CD14-positive monocyte (primary cell): ENCODE results near the gene KCNN3. TPM values are rescaled to one million over a fixed set of nuclear protein-coding genes. Genes with fewer than 3 reads are reported as not detected.

ENCODE experiments used
- DNase-seq, 3 donors: peaks; one replicate each; pipeline ENCODE4 v3.0.0-alpha.2; 2011 to 2022
- H2AFZ ChIP-seq: 2 replicates; pipeline ENCODE4 v1.6.0; 2012; ENCODE audit warnings: mild to moderate bottlenecking, low read depth, low read length, inconsistent platforms; ENCODE audit not compliant: insufficient read depth, poor library complexity, severe bottlenecking
- H3K27ac ChIP-seq, 2 donors: 1 replicate in 1 of 2; 2 replicates in 1 of 2; pipeline ENCODE4 v1.5.1; 2012 to 2013; ENCODE audit warnings: low read length in 2 of 2, control low read depth in 1 of 2, inconsistent platforms in 1 of 2, low read depth in 1 of 2, mild to moderate bottlenecking in 1 of 2
- H3K27me3 ChIP-seq, 2 donors: one replicate each; pipeline versions ENCODE4 v1.6.0 to v1.6.1; 2011 to 2013; ENCODE audit warnings: low read length in 2 of 2; ENCODE audit not compliant: control insufficient read depth in 2 of 2, insufficient read depth in 2 of 2
- H3K36me3 ChIP-seq, 2 donors: replicated peaks in 1 of 2; 1 replicate in 1 of 2; 2 replicates in 1 of 2; pipeline versions ENCODE4 v1.5.1 to v1.6.1; 2012 to 2013; ENCODE audit warnings: low read length in 2 of 2, control low read depth in 1 of 2, inconsistent platforms in 1 of 2, mild to moderate bottlenecking in 1 of 2; ENCODE audit not compliant: insufficient read depth in 2 of 2, control insufficient read depth in 1 of 2
- H3K4me1 ChIP-seq, 2 donors: 1 replicate in 1 of 2; 2 replicates in 1 of 2; pipeline versions ENCODE4 v1.5.1 to v1.6.1; 2012 to 2013; ENCODE audit warnings: low read length in 2 of 2, control low read depth in 1 of 2, inconsistent platforms in 1 of 2, mild to moderate bottlenecking in 1 of 2, moderate library complexity in 1 of 2; ENCODE audit not compliant: insufficient read depth in 2 of 2, control insufficient read depth in 1 of 2
- H3K4me2 ChIP-seq: replicated peaks from 2 replicates; pipeline ENCODE3; 2012; ENCODE audit warnings: low read length, moderate library complexity, mild to moderate bottlenecking; ENCODE audit not compliant: poor library complexity, severe bottlenecking; ENCODE audit errors: extremely low read depth
- H3K4me3 ChIP-seq, 3 experiments: fragments of 200-600 bp in 1 of 3; sonication (generic) in 1 of 3; replicated peaks in 1 of 3; 1 replicate in 2 of 3; 2 replicates in 1 of 3; pipeline ENCODE4 v1.5.1; 2011 to 2013; ENCODE audit warnings: low read length in 3 of 3, mild to moderate bottlenecking in 3 of 3, control low read depth in 2 of 3, low read depth in 2 of 3, inconsistent platforms in 1 of 3, moderate library complexity in 1 of 3
- H3K79me2 ChIP-seq: 2 replicates; pipeline ENCODE4 v1.6.0; 2012; ENCODE audit warnings: mild to moderate bottlenecking, control low read depth, inconsistent platforms, low read length, moderate library complexity; ENCODE audit not compliant: insufficient read depth
- H3K9ac ChIP-seq: 2 replicates; pipeline ENCODE4 v1.6.0; 2017; ENCODE audit warnings: low read length, mild to moderate bottlenecking; ENCODE audit not compliant: insufficient read depth, poor library complexity, severe bottlenecking
- H3K9me3 ChIP-seq, 2 donors: replicated peaks in 1 of 2; 1 replicate in 1 of 2; 2 replicates in 1 of 2; pipeline versions ENCODE4 v1.5.1 to v1.6.1; 2012 to 2013; ENCODE audit warnings: low read length in 2 of 2, control low read depth in 1 of 2; ENCODE audit not compliant: control insufficient read depth in 1 of 2, insufficient read depth in 1 of 2
- H4K20me1 ChIP-seq: 2 replicates; pipeline ENCODE4 v1.6.0; 2012; ENCODE audit warnings: mild to moderate bottlenecking, low read length, control low read depth, moderate library complexity; ENCODE audit not compliant: insufficient read depth
- H3K27ac Mint-ChIP-seq, 7 donors: one replicate each; pipeline ENCODE4 v1.8.0; 2020; ENCODE audit warnings: mild to moderate bottlenecking in 7 of 7, mixed read lengths in 7 of 7, moderate library complexity in 6 of 7, inconsistent platforms in 2 of 7
- H3K27me3 Mint-ChIP-seq, 3 donors: one replicate each; pipeline ENCODE4 v1.8.0; 2021 to 2022; ENCODE audit warnings: low read depth in 3 of 3, mild to moderate bottlenecking in 3 of 3, mixed read lengths in 3 of 3, moderate library complexity in 3 of 3, inconsistent platforms in 1 of 3
- H3K36me3 Mint-ChIP-seq, 2 donors: one replicate each; pipeline ENCODE4 v1.8.0; 2020; ENCODE audit warnings: mixed read lengths in 2 of 2, inconsistent platforms in 1 of 2, mild to moderate bottlenecking in 1 of 2
- H3K4me1 Mint-ChIP-seq: one replicate; pipeline ENCODE4 v1.8.0; 2020; ENCODE audit warnings: mild to moderate bottlenecking, mixed read lengths
- H3K4me3 Mint-ChIP-seq, 2 donors: one replicate each; pipeline ENCODE4 v1.8.0; 2020; ENCODE audit warnings: mild to moderate bottlenecking in 2 of 2, mixed read lengths in 2 of 2, moderate library complexity in 1 of 2
- H3K9me3 Mint-ChIP-seq, 7 donors: one replicate each; pipeline ENCODE4 v1.8.0; 2020 to 2022; ENCODE audit warnings: mixed read lengths in 7 of 7, mild to moderate bottlenecking in 6 of 7, moderate library complexity in 6 of 7, inconsistent platforms in 2 of 7
- CTCF ChIP-seq: fragments of 200-600 bp; IDR thresholded peaks from one replicate; pipeline ENCODE4 v1.8.0; 2022; ENCODE audit warnings: antibody characterized with exemption, mild to moderate bottlenecking
- WGBS: methylation state at CpG from one replicate; pipeline ENCODE4 v1.1.5; 2013; ENCODE audit warnings: missing lambda C conversion rate; ENCODE audit not compliant: insufficient coverage; 5-methylcytosine and 5-hydroxymethylcytosine counted together
- intact Hi-C, 2 donors: fragments of 100-400 bp; cut with micrococcal nuclease; formaldehyde crosslinking; loops; one replicate each; pipeline versions ENCODE4 v1.15.0 to v1.15.1; 2023
- polyA plus RNA-seq, 3 donors: library from polyadenylated mRNA; depleted of rRNA in 1 of 3; unstranded in 2 of 3; stranded (reverse) in 1 of 3; fragments of 300-500 nt in 2 of 3; fragments of >200 nt in 1 of 3; fragmentation: Illumina TruSeq in 2 of 3; gene quantifications; 1 replicate in 2 of 3; 2 replicates in 1 of 3; pipeline ENCODE4 v1.2.3, GENCODE V29; 2012 to 2021

KCNN3 gene
- polyA plus RNA-seq, 3 donors: not detected

- Mint-ChIP-seq H3K4me3 (no peak overlapping the region), H3K9me3 (no peaks in the 10 kb centered on the region), H3K4me1 (peaks cover 18% of the 10 kb centered on the region), H3K27me3 (peaks cover 0 to 7% (median 4%) of the 10 kb centered on the region in 3 donors), H3K27ac (no peak overlapping the region), H3K36me3 (no peaks in the 10 kb centered on the region)
- no peak for DNase-seq
- no peak overlapping the region for H3K4me3 ChIP-seq
- H3K79me2 ChIP-seq: no peaks in the 10 kb centered on the region
- H3K9me3 ChIP-seq: no peaks in the 10 kb centered on the region
- no peak overlapping the region for H3K9ac ChIP-seq
- 91% methylated on average over 7 of the region's 11 CpGs for WGBS
- no peak overlapping the region for H2AFZ ChIP-seq
- TF ChIP-seq CTCF: no peak
- intact Hi-C loops: no loop called here
- no peaks in the 10 kb centered on the region for H3K27me3 ChIP-seq
- H3K4me2 ChIP-seq: no peak overlapping the region
- H4K20me1 ChIP-seq: no peaks in the 10 kb centered on the region
- H3K27ac ChIP-seq: no peak overlapping the region
- H3K36me3 ChIP-seq: no peaks in the 10 kb centered on the region
- peaks cover 16 to 20% of the 10 kb centered on the region in 2 donors for H3K4me1 ChIP-seq
Measured at GRCh38 chr1:154857441-154858215, 12.5 kb downstream of the KCNN3 start.

- Histone ChIP-seq H3K4me2 (no peak overlapping the region), H3K9me3 (no peaks in the 10 kb centered on the region), H3K4me1 (peaks cover 16 to 20% of the 10 kb centered on the region in 2 donors), H3K27ac (no peak overlapping the region), H3K4me3 (no peak overlapping the region), H3K79me2 (no peaks in the 10 kb centered on the region), H3K9ac (no peak overlapping the region), H3K27me3 (no peaks in the 10 kb centered on the region), H4K20me1 (no peaks in the 10 kb centered on the region), H3K36me3 (no peaks in the 10 kb centered on the region), H2AFZ (no peak overlapping the region)
- Mint-ChIP-seq H3K4me3 (no peak overlapping the region), H3K27me3 (peaks cover 0 to 7% (median 4%) of the 10 kb centered on the region in 3 donors), H3K9me3 (no peaks in the 10 kb centered on the region), H3K4me1 (peaks cover 18% of the 10 kb centered on the region), H3K27ac (no peak overlapping the region), H3K36me3 (no peaks in the 10 kb centered on the region)
- intact Hi-C loops: no loop called here
- no peak for DNase-seq
- WGBS: 93% methylated on average over 2 of the region's 6 CpGs
- no peak for TF ChIP-seq CTCF
Measured at GRCh38 chr1:154857022-154857421, 13.1 kb downstream of the KCNN3 start.
